ENCODE measurements around the gene CLEC17A.

DNA sequence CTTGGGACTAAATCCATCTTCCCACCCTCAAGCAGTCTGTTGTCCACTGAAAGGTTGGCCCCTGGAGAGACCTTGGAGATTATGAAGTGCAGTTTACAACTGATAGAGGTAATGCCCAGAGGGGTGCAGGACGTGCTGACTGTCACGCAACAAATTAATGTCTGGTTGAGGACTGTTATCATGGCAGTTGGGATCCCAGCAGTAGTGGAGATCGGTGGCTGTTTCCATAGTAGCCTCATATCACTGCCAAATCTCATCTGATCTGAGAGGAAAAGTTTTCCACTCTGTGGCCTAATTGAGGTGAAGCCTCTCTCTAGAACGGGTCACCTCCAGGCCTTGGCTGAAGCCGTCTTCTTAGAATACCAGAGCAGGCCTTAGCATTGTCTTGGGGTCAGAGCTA is 49.4 kb upstream of the CLEC17A start:
- TF ChIP-seq CTCF (IDR thresholded peaks at IDR 0.05; ENCODE audit: insufficient read depth, low read length) (no peak), REST (IDR thresholded peaks at IDR 0.05; ENCODE audit: insufficient replicate concordance, low read depth) (no peak), GABPA (IDR thresholded peaks at IDR 0.05; ENCODE audit: low read depth) (no peak)

Data from HL-60 (cell line).